ENCODE measurements around the gene OSGIN1.

Gene OSGIN1

GRCh38 chr16:83963277-83964119, 10.5 kb downstream of the OSGIN1 start:
- Histone ChIP-seq H3K4me3 (ENCODE audit: low read depth in 1 of 2, low read length in 2 of 2) (no peak overlapping the region), H3K4me1 (ENCODE audit: control insufficient read depth in 1 of 2, insufficient read depth in 2 of 2, low read length in 2 of 2) (no peaks in the 10 kb centered on the region), H3K27me3 (ENCODE audit: low read depth, low read length) (no peaks in the 10 kb centered on the region), H3K36me3 (ENCODE audit: control insufficient read depth in 1 of 2, insufficient read depth in 2 of 2, low read length in 2 of 2) (peaks cover 9 to 70% of the 10 kb centered on the region in 2 donors), H3K27ac (ENCODE audit: low read length) (no peak overlapping the region), H3K9me3 (ENCODE audit: control insufficient read depth in 1 of 2, low read length in 2 of 2) (no peaks in the 10 kb centered on the region)

- Histone ChIP-seq H3K27me3 (ENCODE audit: low read depth, low read length) (no peaks in the 10 kb centered on the region), H3K36me3 (ENCODE audit: control insufficient read depth in 1 of 2, insufficient read depth in 2 of 2, low read length in 2 of 2) (peaks cover 1 to 56% of the 10 kb centered on the region in 2 donors), H3K27ac (ENCODE audit: low read length) (no peak overlapping the region), H3K4me1 (ENCODE audit: control insufficient read depth in 1 of 2, insufficient read depth in 2 of 2, low read length in 2 of 2) (no peaks in the 10 kb centered on the region), H3K9me3 (ENCODE audit: control insufficient read depth in 1 of 2, low read length in 2 of 2) (no peaks in the 10 kb centered on the region), H3K4me3 (ENCODE audit: low read depth in 1 of 2, low read length in 2 of 2) (no peak overlapping the region)
Measured at GRCh38 chr16:83964684-83965443, 11.8 kb downstream of the OSGIN1 start.

GRCh38 chr16:83965444-83966152, 12.6 kb downstream of the OSGIN1 start:
- Histone ChIP-seq H3K27me3 (ENCODE audit: low read depth, low read length) (no peaks in the 10 kb centered on the region), H3K36me3 (ENCODE audit: control insufficient read depth in 1 of 2, insufficient read depth in 2 of 2, low read length in 2 of 2) (peaks cover 0 to 49% of the 10 kb centered on the region in 2 donors), H3K4me3 (ENCODE audit: low read depth in 1 of 2, low read length in 2 of 2) (no peak overlapping the region), H3K27ac (ENCODE audit: low read length) (no peak overlapping the region), H3K9me3 (ENCODE audit: control insufficient read depth in 1 of 2, low read length in 2 of 2) (no peaks in the 10 kb centered on the region), H3K4me1 (ENCODE audit: control insufficient read depth in 1 of 2, insufficient read depth in 2 of 2, low read length in 2 of 2) (no peaks in the 10 kb centered on the region)

GRCh38 chr16:83966153-83966696, 13.2 kb downstream of the OSGIN1 start:
- no peak overlapping the region for H3K27ac ChIP-seq (ENCODE audit: low read length)
- H3K36me3 ChIP-seq (ENCODE audit: control insufficient read depth in 1 of 2, insufficient read depth in 2 of 2, low read length in 2 of 2) = peaks cover 0 to 43% of the 10 kb centered on the region in 2 donors
- no peaks in the 10 kb centered on the region for H3K27me3 ChIP-seq (ENCODE audit: low read depth, low read length)
- no peak overlapping the region for H3K4me3 ChIP-seq (ENCODE audit: low read depth in 1 of 2, low read length in 2 of 2)
- no peaks in the 10 kb centered on the region for H3K4me1 ChIP-seq (ENCODE audit: control insufficient read depth in 1 of 2, insufficient read depth in 2 of 2, low read length in 2 of 2)
- H3K9me3 ChIP-seq (ENCODE audit: control insufficient read depth in 1 of 2, low read length in 2 of 2) = no peaks in the 10 kb centered on the region

- no peaks in the 10 kb centered on the region for H3K9me3 ChIP-seq (ENCODE audit: control insufficient read depth in 1 of 2, low read length in 2 of 2)
- H3K4me1 ChIP-seq (ENCODE audit: control insufficient read depth in 1 of 2, insufficient read depth in 2 of 2, low read length in 2 of 2) = no peaks in the 10 kb centered on the region
- peaks cover 0 to 34% of the 10 kb centered on the region in 2 donors for H3K36me3 ChIP-seq (ENCODE audit: control insufficient read depth in 1 of 2, insufficient read depth in 2 of 2, low read length in 2 of 2)
- H3K27me3 ChIP-seq (ENCODE audit: low read depth, low read length) = no peaks in the 10 kb centered on the region
- H3K4me3 ChIP-seq (ENCODE audit: low read depth in 1 of 2, low read length in 2 of 2) = no peak overlapping the region
- no peak overlapping the region for H3K27ac ChIP-seq (ENCODE audit: low read length)
Measured at GRCh38 chr16:83967091-83967490, 14.1 kb downstream of the OSGIN1 start.

GRCh38 chr16:83967838-83968305, 14.8 kb downstream of the OSGIN1 start, which contains the start of gene NECAB2:
NECAB2 (plus strand) TSS chr16:83968244; CDS start chr16:83968649, 405 bp downstream.
- Histone ChIP-seq H3K4me1 (ENCODE audit: control insufficient read depth in 1 of 2, insufficient read depth in 2 of 2, low read length in 2 of 2) (no peaks in the 10 kb centered on the region), H3K9me3 (ENCODE audit: control insufficient read depth in 1 of 2, low read length in 2 of 2) (no peaks in the 10 kb centered on the region), H3K36me3 (ENCODE audit: control insufficient read depth in 1 of 2, insufficient read depth in 2 of 2, low read length in 2 of 2) (peaks cover 0 to 29% of the 10 kb centered on the region in 2 donors), H3K27me3 (ENCODE audit: low read depth, low read length) (no peaks in the 10 kb centered on the region), H3K27ac (ENCODE audit: low read length) (no peak within 1 kb of the TSS), H3K4me3 (ENCODE audit: low read depth in 1 of 2, low read length in 2 of 2) (no peak within 1 kb of the TSS)

GRCh38 chr16:83968306-83968851, 15.3 kb downstream of the OSGIN1 start:
- Histone ChIP-seq H3K27me3 (ENCODE audit: low read depth, low read length) (no peaks in the 10 kb centered on the region), H3K9me3 (ENCODE audit: control insufficient read depth in 1 of 2, low read length in 2 of 2) (no peaks in the 10 kb centered on the region), H3K27ac (ENCODE audit: low read length) (no peak overlapping the region), H3K36me3 (ENCODE audit: control insufficient read depth in 1 of 2, insufficient read depth in 2 of 2, low read length in 2 of 2) (peaks cover 0 to 24% of the 10 kb centered on the region in 2 donors), H3K4me1 (ENCODE audit: control insufficient read depth in 1 of 2, insufficient read depth in 2 of 2, low read length in 2 of 2) (no peaks in the 10 kb centered on the region), H3K4me3 (ENCODE audit: low read depth in 1 of 2, low read length in 2 of 2) (no peak overlapping the region)

GRCh38 chr16:83968891-83969649, 16.0 kb downstream of the OSGIN1 start:
- Histone ChIP-seq H3K27me3 (ENCODE audit: low read depth, low read length) (no peaks in the 10 kb centered on the region), H3K4me3 (ENCODE audit: low read depth in 1 of 2, low read length in 2 of 2) (no peak overlapping the region)

GRCh38 chr16:83969771-83970429, 16.9 kb downstream of the OSGIN1 start:
- no peaks in the 10 kb centered on the region for H3K27me3 ChIP-seq (ENCODE audit: low read depth, low read length)
- H3K27ac ChIP-seq (ENCODE audit: low read length) = no peak overlapping the region
- no peaks in the 10 kb centered on the region for H3K4me1 ChIP-seq (ENCODE audit: control insufficient read depth in 1 of 2, insufficient read depth in 2 of 2, low read length in 2 of 2)
- no peak overlapping the region for H3K4me3 ChIP-seq (ENCODE audit: low read depth in 1 of 2, low read length in 2 of 2)
- H3K36me3 ChIP-seq (ENCODE audit: control insufficient read depth in 1 of 2, insufficient read depth in 2 of 2, low read length in 2 of 2) = peaks cover 0 to 13% of the 10 kb centered on the region in 2 donors
- no peaks in the 10 kb centered on the region for H3K9me3 ChIP-seq (ENCODE audit: control insufficient read depth in 1 of 2, low read length in 2 of 2)

More at GRCh38 chr16:83968891-83969649, 16.0 kb downstream of the OSGIN1 start:
- Histone ChIP-seq H3K27ac (ENCODE audit: low read length) (no peak overlapping the region), H3K4me1 (ENCODE audit: control insufficient read depth in 1 of 2, insufficient read depth in 2 of 2, low read length in 2 of 2) (no peaks in the 10 kb centered on the region), H3K36me3 (ENCODE audit: control insufficient read depth in 1 of 2, insufficient read depth in 2 of 2, low read length in 2 of 2) (peaks cover 0 to 18% of the 10 kb centered on the region in 2 donors), H3K9me3 (ENCODE audit: control insufficient read depth in 1 of 2, low read length in 2 of 2) (no peaks in the 10 kb centered on the region)

GRCh38 chr16:83970430-83970815, 17.4 kb downstream of the OSGIN1 start:
- no peaks in the 10 kb centered on the region for H3K27me3 ChIP-seq (ENCODE audit: low read depth, low read length)
- no peaks in the 10 kb centered on the region for H3K4me1 ChIP-seq (ENCODE audit: control insufficient read depth in 1 of 2, insufficient read depth in 2 of 2, low read length in 2 of 2)
- H3K9me3 ChIP-seq (ENCODE audit: control insufficient read depth in 1 of 2, low read length in 2 of 2) = no peaks in the 10 kb centered on the region
- no peak overlapping the region for H3K27ac ChIP-seq (ENCODE audit: low read length)
- H3K36me3 ChIP-seq (ENCODE audit: control insufficient read depth in 1 of 2, insufficient read depth in 2 of 2, low read length in 2 of 2) = peaks cover 0 to 8% of the 10 kb centered on the region in 2 donors
- H3K4me3 ChIP-seq (ENCODE audit: low read depth in 1 of 2, low read length in 2 of 2) = no peak overlapping the region
